ENCODE measurements around the gene DBH. TPM values are rescaled to one million over a fixed set of nuclear protein-coding genes. Genes with fewer than 3 reads are reported as not detected.
"Not testable (repeated sequence)": the region's sequence is repeated elsewhere in the genome, so short reads cannot be mapped to it uniquely, and the experiment has no call there.

The DBH gene
- total and polyA plus RNA-seq, 8 donors = under 0.01 to 0.15 TPM; not detected in 6

- WGBS, 5 donors = 60 to 72% (median 67%) methylated on average over 11 of the region's 11 CpGs
- TF ChIP-seq POLR2AphosphoS5 (IDR thresholded peaks at IDR 0.05) (no peak), POLR2A (IDR thresholded peaks at IDR 0.05) (no peak), EP300 (IDR thresholded peaks at IDR 0.05) (no peak), CTCF (IDR thresholded peaks at IDR 0.05) (no peak)
- Histone ChIP-seq H3K27me3 (peaks cover 0 to 57% (median 9%) of the 10 kb centered on the region in 3 donors), H3K9me3 (peaks cover 0 to 21% (median 13%) of the 10 kb centered on the region in 4 donors), H3K4me1 (no peaks in the 10 kb centered on the region), H3K36me3 (no peaks in the 10 kb centered on the region), H3K4me3 (no peak overlapping the region), H3K27ac (no peak overlapping the region)
- intact Hi-C loops (cut with DNase I; ENCODE audit: low total_unique reads) = no loop called here
- DNase-seq = no peak
These were observed 14.4 kb upstream of the DBH start for GRCh38 chr9:133621725-133622267.

- no peak for DNase-seq
- H3K9me3 ChIP-seq = peaks cover 0 to 25% (median 13%) of the 10 kb centered on the region in 4 donors
- TF ChIP-seq CTCF (IDR thresholded peaks at IDR 0.05) = no peak
- no peak for TF ChIP-seq POLR2AphosphoS5 (IDR thresholded peaks at IDR 0.05)
- TF ChIP-seq EP300 (IDR thresholded peaks at IDR 0.05) = no peak
- no peak for TF ChIP-seq POLR2A (IDR thresholded peaks at IDR 0.05)
- intact Hi-C loops (cut with DNase I; ENCODE audit: low total_unique reads) = no loop called here
- peaks cover 0 to 50% (median 3%) of the 10 kb centered on the region in 3 donors for H3K27me3 ChIP-seq
- no peak overlapping the region for H3K4me3 ChIP-seq
- WGBS, 5 donors = 54 to 80% (median 65%) methylated on average over 4 to 5 of the region's 5 CpGs
- no peaks in the 10 kb centered on the region for H3K4me1 ChIP-seq
- H3K36me3 ChIP-seq = no peaks in the 10 kb centered on the region
- H3K27ac ChIP-seq = no peak overlapping the region
These were observed 13.6 kb upstream of the DBH start for GRCh38 chr9:133622555-133622954.

GRCh38 chr9:133626008-133626407 is 10.2 kb upstream of the DBH start:
- H3K4me1 ChIP-seq; H3K4me3 ChIP-seq; H3K27ac ChIP-seq; DNase-seq; H3K36me3 ChIP-seq; intact Hi-C loops (cut with DNase I; ENCODE audit: low total_unique reads): not testable (repeated sequence)
- Histone ChIP-seq H3K9me3 (peaks cover 0 to 25% (median 13%) of the 10 kb centered on the region in 4 donors), H3K27me3 (peaks cover 0 to 50% (median 0%) of the 10 kb centered on the region in 3 donors)

- WGBS, 5 donors = 70 to 77% (median 72%) methylated on average over 3 of the region's 3 CpGs
- intact Hi-C loops (cut with DNase I; ENCODE audit: low total_unique reads) = no loop called here
- Histone ChIP-seq H3K9me3 (peaks cover 0 to 25% (median 13%) of the 10 kb centered on the region in 4 donors), H3K27me3 (peaks cover 0 to 47% (median 0%) of the 10 kb centered on the region in 3 donors), H3K36me3 (no peaks in the 10 kb centered on the region), H3K4me3 (no peak overlapping the region), H3K4me1 (no peaks in the 10 kb centered on the region), H3K27ac (no peak overlapping the region)
- DNase-seq = no peak
- TF ChIP-seq POLR2AphosphoS5 (IDR thresholded peaks at IDR 0.05) (no peak), CTCF (IDR thresholded peaks at IDR 0.05) (no peak), POLR2A (IDR thresholded peaks at IDR 0.05) (no peak), EP300 (IDR thresholded peaks at IDR 0.05) (no peak)
These were observed 8.8 kb upstream of the DBH start for GRCh38 chr9:133627341-133627740.

GRCh38 chr9:133628766-133629165 is 7.4 kb upstream of the DBH start:
- no peak overlapping the region for H3K4me3 ChIP-seq
- H3K9me3 ChIP-seq = peaks cover 0 to 25% (median 13%) of the 10 kb centered on the region in 4 donors

More at GRCh38 chr9:133628766-133629165, 7.4 kb upstream of the DBH start:
- intact Hi-C loops (cut with DNase I; ENCODE audit: low total_unique reads) = no loop called here
- Histone ChIP-seq H3K27ac (no peak overlapping the region), H3K36me3 (no peaks in the 10 kb centered on the region), H3K4me1 (peaks cover 0 to 6% (median 0%) of the 10 kb centered on the region in 4 donors), H3K27me3 (peaks cover 0 to 47% (median 2%) of the 10 kb centered on the region in 3 donors)
- WGBS, 5 donors = 67 to 73% (median 71%) methylated on average over 8 of the region's 8 CpGs
- no peak for TF ChIP-seq POLR2A (IDR thresholded peaks at IDR 0.05)
- TF ChIP-seq POLR2AphosphoS5 (IDR thresholded peaks at IDR 0.05) = no peak
- no peak for TF ChIP-seq EP300 (IDR thresholded peaks at IDR 0.05)
- TF ChIP-seq CTCF (IDR thresholded peaks at IDR 0.05) = no peak
- no peak for DNase-seq

Data from stomach (tissue), 9 donors.